H9 (cell line): ENCODE data around the gene GPAT3. TPM values are rescaled to one million over a fixed set of nuclear protein-coding genes. Genes with fewer than 3 reads are reported as not detected.

ENCODE experiments used
- DNase-seq: peaks from one replicate; pipeline ENCODE4 v3.0.0-alpha.2; 2017
- H2AFZ ChIP-seq: one replicate; pipeline ENCODE4 v1.6.1; 2013; ENCODE audit warnings: mild to moderate bottlenecking, low read length, control low read depth, moderate library complexity
- H2AK5ac ChIP-seq: 2 replicates; pipeline ENCODE4 v1.6.1; 2013; ENCODE audit warnings: low read length, control low read depth, mixed read lengths; ENCODE audit not compliant: insufficient read length
- H2BK120ac ChIP-seq: one replicate; pipeline ENCODE4 v1.6.1; 2013; ENCODE audit warnings: low read depth, mild to moderate bottlenecking, low read length, control low read depth, inconsistent platforms; ENCODE audit not compliant: poor library complexity, severe bottlenecking
- H2BK12ac ChIP-seq: 2 replicates; pipeline ENCODE4 v1.6.1; 2013; ENCODE audit warnings: low read length, control low read depth, mixed read lengths, low read depth; ENCODE audit not compliant: insufficient read length
- H2BK15ac ChIP-seq: 2 replicates; pipeline ENCODE4 v1.6.1; 2013; ENCODE audit warnings: low read depth, low read length, control low read depth
- H2BK20ac ChIP-seq: one replicate; pipeline ENCODE4 v1.6.1; 2013; ENCODE audit warnings: low read depth, mild to moderate bottlenecking, low read length, control low read depth, inconsistent platforms; ENCODE audit not compliant: poor library complexity, severe bottlenecking
- H2BK5ac ChIP-seq: 2 replicates; pipeline ENCODE4 v1.6.1; 2013; ENCODE audit warnings: low read length, control low read depth, mixed read lengths; ENCODE audit not compliant: insufficient read length
- H3K14ac ChIP-seq: 2 replicates; pipeline ENCODE4 v1.6.1; 2013; ENCODE audit warnings: low read length, control low read depth; ENCODE audit not compliant: insufficient read depth
- H3K18ac ChIP-seq: 2 replicates; pipeline ENCODE4 v1.6.1; 2013; ENCODE audit warnings: low read depth, mild to moderate bottlenecking, mixed read lengths, low read length, control low read depth; ENCODE audit not compliant: insufficient read length
- H3K23ac ChIP-seq: 2 replicates; pipeline ENCODE4 v1.6.1; 2013; ENCODE audit warnings: low read length, control low read depth, mixed read lengths, low read depth; ENCODE audit not compliant: insufficient read length
- H3K23me2 ChIP-seq: 2 replicates; pipeline ENCODE4 v1.6.1; 2013; ENCODE audit warnings: low read depth, mild to moderate bottlenecking, mixed read lengths, low read length, control low read depth; ENCODE audit not compliant: insufficient read length, poor library complexity, severe bottlenecking
- H3K27ac ChIP-seq: 2 replicates; pipeline ENCODE4 v1.5.1; 2013; ENCODE audit warnings: low read length, control low read depth, mixed read lengths, low read depth; ENCODE audit not compliant: insufficient read length
- H3K27me3 ChIP-seq: 2 replicates; pipeline ENCODE4 v1.6.1; 2013; ENCODE audit warnings: low read length, control low read depth, inconsistent platforms; ENCODE audit not compliant: insufficient read depth
- H3K4ac ChIP-seq: 2 replicates; pipeline ENCODE4 v1.6.1; 2013; ENCODE audit warnings: low read depth, mild to moderate bottlenecking, control low read depth, inconsistent platforms, low read length, moderate library complexity
- H3K4me1 ChIP-seq: 2 replicates; pipeline ENCODE4 v1.6.1; 2013; ENCODE audit warnings: low read length, control low read depth, inconsistent platforms; ENCODE audit not compliant: insufficient read depth
- H3K4me2 ChIP-seq: 2 replicates; pipeline ENCODE4 v1.6.1; 2013; ENCODE audit warnings: low read length, control low read depth, mixed read lengths; ENCODE audit not compliant: insufficient read length, insufficient read depth
- H3K56ac ChIP-seq: 2 replicates; pipeline ENCODE4 v1.6.1; 2013; ENCODE audit warnings: low read depth, mild to moderate bottlenecking, mixed read lengths, low read length, control low read depth; ENCODE audit not compliant: insufficient read length
- H3K79me1 ChIP-seq: 2 replicates; pipeline ENCODE4 v1.6.1; 2013; ENCODE audit warnings: low read depth, mild to moderate bottlenecking, moderate library complexity, low read length, control low read depth, inconsistent platforms; ENCODE audit not compliant: insufficient read depth, poor library complexity, severe bottlenecking
- H3K79me2 ChIP-seq: 2 replicates; pipeline ENCODE4 v1.6.1; 2013; ENCODE audit warnings: low read length, control low read depth, inconsistent platforms; ENCODE audit not compliant: insufficient read depth
- H3K9ac ChIP-seq: 2 replicates; pipeline ENCODE4 v1.6.1; 2013; ENCODE audit warnings: low read length, control low read depth, mixed read lengths; ENCODE audit not compliant: insufficient read length; ENCODE audit errors: extremely low read depth
- H3K9me3 ChIP-seq: one replicate; pipeline ENCODE4 v1.6.1; 2013; ENCODE audit warnings: low read depth, low read length, inconsistent platforms; ENCODE audit not compliant: control insufficient read depth
- H3T11ph ChIP-seq: one replicate; pipeline ENCODE4 v1.6.1; 2013; ENCODE audit warnings: mild to moderate bottlenecking, low read length, control low read depth, inconsistent platforms
- H4K20me1 ChIP-seq: one replicate; pipeline ENCODE4 v1.6.1; 2013; ENCODE audit not compliant: control insufficient read depth, insufficient read length, insufficient read depth
- H4K5ac ChIP-seq: 2 replicates; pipeline ENCODE4 v1.6.1; 2013; ENCODE audit warnings: low read depth, mild to moderate bottlenecking, mixed read lengths, low read length, control low read depth; ENCODE audit not compliant: insufficient read length
- H4K8ac ChIP-seq: replicated peaks from 2 replicates; pipeline ENCODE4 v1.6.1; 2013; ENCODE audit warnings: low read length, control low read depth, mixed read lengths, low read depth; ENCODE audit not compliant: insufficient read length
- H4K91ac ChIP-seq: 2 replicates; pipeline ENCODE4 v1.6.1; 2013; ENCODE audit warnings: low read depth, mild to moderate bottlenecking, moderate library complexity, mixed read lengths, low read length, control low read depth; ENCODE audit not compliant: insufficient read length
- H3K27ac Mint-ChIP-seq, 3 experiments: 2 replicates in 2 of 3; 3 replicates in 1 of 3; pipeline ENCODE4 v1.8.0; 2020 to 2021; ENCODE audit warnings: mixed read lengths in 3 of 3, mild to moderate bottlenecking in 1 of 3, moderate library complexity in 1 of 3
- H3K27me3 Mint-ChIP-seq: 2 replicates; pipeline ENCODE4 v1.8.0; 2021; ENCODE audit warnings: low read depth, mild to moderate bottlenecking, moderate library complexity, mixed read lengths
- H3K36me3 Mint-ChIP-seq, 3 experiments: 2 replicates in 2 of 3; 3 replicates in 1 of 3; pipeline ENCODE4 v1.8.0; 2020 to 2021; ENCODE audit warnings: low read depth in 3 of 3, mixed read lengths in 3 of 3; ENCODE audit not compliant: insufficient read depth in 1 of 3
- H3K4me1 Mint-ChIP-seq, 2 experiments: 2 replicates each; pipeline ENCODE4 v1.8.0; 2020; ENCODE audit warnings: mixed read lengths in 2 of 2
- H3K4me3 Mint-ChIP-seq, 2 experiments: 2 replicates in 1 of 2; 3 replicates in 1 of 2; pipeline ENCODE4 v1.8.0; 2020 to 2021; ENCODE audit warnings: mild to moderate bottlenecking in 2 of 2, mixed read lengths in 2 of 2, moderate library complexity in 1 of 2
- H3K9me3 Mint-ChIP-seq, 2 experiments: 2 replicates in 1 of 2; 3 replicates in 1 of 2; pipeline ENCODE4 v1.8.0; 2020; ENCODE audit warnings: mild to moderate bottlenecking in 2 of 2, mixed read lengths in 2 of 2, moderate library complexity in 1 of 2
- CTCF ChIP-seq: fragments of 200-600 bp; sonication (generic); conservative IDR thresholded peaks from 3 replicates; pipeline ENCODE4 v1.8.0; 2021; ENCODE audit warnings: antibody characterized with exemption, mild to moderate bottlenecking
- WGBS: extraction: QIAGEN DNeasy Blood & Tissue Kit; methylation state at CpG from one replicate; pipeline ENCODE4 v1.1.7; 2013; ENCODE audit warnings: missing lambda C conversion rate, low lambda C conversion rate, mixed read lengths; ENCODE audit not compliant: insufficient read length; ENCODE audit errors: extremely low coverage; 5-methylcytosine and 5-hydroxymethylcytosine counted together
- total RNA-seq: library from RNA; stranded (reverse); gene quantifications from 2 replicates; pipeline ENCODE4 v1.2.1, GENCODE V29; 2021

GPAT3 gene
- total RNA-seq, 1 experiment from 2014 or later, result 1.8 TPM

DNA sequence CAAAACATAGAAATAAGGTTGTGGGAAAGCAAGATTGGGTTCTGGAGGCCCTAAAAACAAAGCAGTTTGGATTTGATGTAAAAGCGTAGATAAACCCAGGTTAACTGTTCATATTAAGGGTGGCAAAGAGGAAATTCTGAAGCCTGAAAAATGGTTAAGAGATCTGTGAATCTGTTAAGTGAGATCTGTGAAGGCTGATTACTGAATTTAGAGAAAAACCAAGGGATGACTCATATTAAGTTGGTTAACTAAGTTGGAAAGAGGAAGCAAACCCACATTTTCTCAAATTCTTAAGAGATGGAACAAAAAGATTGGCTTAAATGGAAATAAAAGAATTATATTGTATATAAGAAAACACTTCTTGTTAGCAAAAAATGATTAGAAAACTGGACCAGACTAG, 22.8 kb downstream of the GPAT3 start:
- H3K56ac ChIP-seq, result no peak overlapping the region
- Mint-ChIP-seq H3K9me3 (no peaks in the 10 kb centered on the region), H3K36me3 (no peaks in the 10 kb centered on the region), H3K4me1 (no peaks in the 10 kb centered on the region), H3K27me3 (peaks cover 3% of the 10 kb centered on the region; the same call in 1 of the 2 replicates), H3K27ac (no peak overlapping the region), H3K4me3 (no peak overlapping the region)
- no peak for TF ChIP-seq CTCF
- no peak overlapping the region for H3K14ac ChIP-seq
- no peak overlapping the region for H2AK5ac ChIP-seq
- H3K79me1 ChIP-seq, result no peaks in the 10 kb centered on the region
- H4K5ac ChIP-seq, result no peak overlapping the region
- no peak overlapping the region for H3K4ac ChIP-seq
- no peak overlapping the region for H2BK20ac ChIP-seq
- no peak overlapping the region for H3K9ac ChIP-seq
- H3K18ac ChIP-seq, result no peak overlapping the region
- H3K9me3 ChIP-seq, result no peaks in the 10 kb centered on the region
- H2BK5ac ChIP-seq, result no peak overlapping the region
- H4K8ac ChIP-seq, result no peak overlapping the region
- H3K27ac ChIP-seq, result no peak overlapping the region
- H3K4me1 ChIP-seq, result no peaks in the 10 kb centered on the region
- H3K23me2 ChIP-seq, result no peaks in the 10 kb centered on the region
- no peak for DNase-seq
- H2BK15ac ChIP-seq, result no peak overlapping the region
- no peaks in the 10 kb centered on the region for H3K79me2 ChIP-seq
- no peak overlapping the region for H3T11ph ChIP-seq
- H4K20me1 ChIP-seq, result no peaks in the 10 kb centered on the region
- H3K27me3 ChIP-seq, result no peaks in the 10 kb centered on the region
- no peak overlapping the region for H3K4me2 ChIP-seq
- WGBS, result no CpG with 5 or more reads among the region's 1 CpG
- H2BK12ac ChIP-seq, result no peak overlapping the region
- H2AFZ ChIP-seq, result no peak overlapping the region
- no peak overlapping the region for H2BK120ac ChIP-seq
- no peak overlapping the region for H4K91ac ChIP-seq
- no peak overlapping the region for H3K23ac ChIP-seq
